NCI-H2029 treated with DMSO at 0.1 percent for 48 hours (cell line): ENCODE measurements around the gene FIS1.
"Not testable (repeated sequence)": the region's sequence is repeated elsewhere in the genome, so short reads cannot be mapped to it uniquely, and the experiment has no call there.

Source experiments
- DNase-seq: peaks from one replicate; lab custom pipeline; 2025; lab: John Stamatoyannopoulos, UW

Gene FIS1

DNA sequence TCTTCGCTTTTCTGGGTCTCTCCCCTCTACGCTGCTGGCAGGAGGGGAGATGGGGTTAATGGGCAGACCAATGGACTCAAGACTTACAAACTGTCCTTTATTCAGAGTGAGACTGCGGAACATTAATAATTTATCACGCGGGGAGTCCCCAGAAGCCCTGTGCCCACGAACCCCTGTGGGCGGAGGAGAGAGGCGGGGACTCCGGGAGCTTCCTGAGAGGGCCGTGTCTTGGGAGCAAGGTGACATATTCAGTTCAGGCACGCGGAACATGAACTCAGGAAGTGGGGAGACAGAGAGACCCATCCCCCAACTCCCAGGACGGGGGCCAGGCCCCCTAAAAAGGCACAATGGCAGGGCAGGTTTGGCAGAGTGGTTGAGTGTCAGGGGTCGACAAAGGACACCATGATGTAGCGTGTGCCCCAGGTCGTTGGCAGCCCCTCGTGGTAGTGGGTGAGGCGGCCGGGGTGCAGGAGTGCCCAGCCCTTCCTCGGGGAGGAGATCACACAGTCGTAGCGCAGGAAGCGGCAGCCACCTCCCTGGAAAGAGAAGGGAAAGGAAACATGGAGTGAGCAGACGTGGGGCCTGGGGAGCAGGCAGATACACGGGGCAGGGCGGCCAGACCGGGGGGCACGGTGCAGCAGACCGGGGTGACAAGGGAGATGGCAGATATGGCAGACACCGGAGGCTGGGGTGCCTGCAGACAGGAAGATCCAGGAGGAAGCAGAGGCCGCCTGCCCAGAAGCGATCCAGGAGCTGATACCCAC is 38.8 kb downstream of the FIS1 start:
- no peak for DNase-seq

DNA sequence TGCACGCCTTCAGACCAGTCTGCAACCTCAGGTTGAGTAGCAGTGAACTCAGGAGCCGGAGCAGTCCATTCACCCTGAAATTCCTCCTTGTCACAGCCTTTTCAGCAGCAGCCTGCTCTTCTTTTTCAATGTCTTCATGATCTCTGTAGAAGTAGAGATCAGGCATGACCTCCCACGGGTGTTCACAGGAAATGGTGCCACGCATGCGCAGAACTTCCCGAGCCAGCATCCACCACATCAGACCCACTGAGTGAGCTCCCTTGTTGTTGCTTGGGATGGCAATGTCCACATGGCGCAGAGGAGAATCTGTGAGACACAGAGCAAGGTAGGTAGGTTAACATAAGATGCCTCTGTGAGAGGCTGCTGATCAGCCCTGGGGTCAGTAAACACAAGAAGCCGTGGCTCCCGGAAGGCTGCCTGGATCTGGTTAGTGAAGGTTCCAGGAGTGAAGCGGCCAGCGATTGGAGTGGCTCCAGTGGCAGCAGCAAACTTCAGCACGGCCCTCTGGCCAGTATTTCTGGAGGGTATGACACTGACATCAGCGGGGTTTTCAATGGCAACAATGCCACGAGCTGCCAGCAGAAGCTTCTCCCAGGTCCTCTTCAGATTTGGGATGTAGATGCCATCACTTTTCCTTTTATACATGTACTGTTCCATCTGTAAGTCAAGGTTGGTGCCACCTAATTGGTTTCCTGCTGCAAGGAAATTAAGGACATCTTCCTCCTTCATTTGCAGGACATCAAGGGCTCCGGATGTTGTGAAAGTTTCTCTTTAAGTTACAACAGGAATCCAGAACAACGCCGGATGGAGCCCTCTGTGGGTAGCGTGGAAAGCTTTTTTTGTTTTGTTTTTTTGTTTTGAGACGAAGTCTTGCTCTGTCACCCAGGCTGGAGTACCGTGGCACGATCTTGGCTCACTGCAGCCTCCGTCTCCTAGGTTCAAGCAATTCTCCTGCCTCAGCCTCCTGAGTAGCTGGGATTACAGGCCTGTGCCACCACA is 40.8 kb downstream of the FIS1 start:
- DNase-seq: not testable (repeated sequence)

DNA sequence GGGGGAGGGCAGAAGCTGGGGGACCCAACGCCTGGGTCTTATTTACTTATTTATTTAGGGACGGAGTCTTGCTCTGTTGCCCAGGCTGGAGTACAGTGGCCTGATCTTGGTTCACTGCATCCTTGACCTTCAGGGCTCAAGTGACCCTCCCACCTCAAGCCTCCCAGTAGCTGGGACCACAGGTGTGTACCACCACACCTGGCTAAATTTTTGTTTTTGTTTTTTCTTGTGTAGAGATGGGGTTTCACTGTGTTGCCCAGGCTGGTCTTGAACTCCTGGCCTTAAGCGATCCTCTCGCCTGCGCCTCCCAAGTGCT is 42.3 kb downstream of the FIS1 start:
- no peak for DNase-seq

DNA sequence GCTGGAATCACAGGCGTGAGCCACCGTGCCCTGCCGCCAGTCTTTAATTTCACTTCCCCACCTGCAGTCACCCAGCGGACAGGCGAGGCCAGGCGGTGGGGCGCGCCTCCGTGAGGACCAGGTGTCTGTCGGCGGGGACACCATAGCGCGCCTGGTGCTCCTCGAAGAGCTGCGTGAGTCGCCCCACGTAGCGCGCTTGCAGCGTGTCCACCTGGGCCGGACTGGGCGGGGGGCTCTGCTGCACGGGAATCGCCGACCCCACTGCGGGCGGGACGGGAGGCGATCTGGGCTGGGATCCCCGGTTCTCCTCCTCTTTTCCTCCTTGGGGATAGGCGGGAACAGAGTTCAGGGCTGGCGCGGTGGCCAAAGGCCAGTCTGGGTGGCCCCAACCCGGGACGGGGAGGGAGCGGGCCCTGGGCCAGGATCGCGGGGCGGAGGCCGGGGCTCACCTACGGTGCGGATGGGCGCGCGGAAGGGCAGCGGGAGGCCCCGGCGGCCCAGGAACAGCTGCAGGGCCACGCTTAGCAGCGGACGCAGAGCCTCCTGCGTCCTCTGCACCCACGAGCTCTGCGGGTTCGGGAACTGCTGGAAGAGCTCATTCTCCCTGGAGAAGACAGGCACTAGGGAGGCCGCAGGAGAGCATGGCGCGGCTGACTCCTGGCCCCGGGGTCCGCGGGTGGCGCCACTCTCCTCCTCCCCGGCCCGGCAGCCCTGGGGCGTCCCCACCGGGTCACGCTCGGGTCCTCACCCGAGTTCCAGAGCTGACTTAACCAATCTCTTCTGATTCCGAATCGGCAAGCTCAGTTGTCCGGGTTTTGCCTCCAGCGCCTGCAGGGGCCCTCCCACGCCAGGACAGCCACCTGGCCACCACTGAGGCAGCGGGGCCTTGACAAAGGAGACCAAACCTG is 42.9 kb downstream of the FIS1 start:
- DNase-seq: no peak

DNA sequence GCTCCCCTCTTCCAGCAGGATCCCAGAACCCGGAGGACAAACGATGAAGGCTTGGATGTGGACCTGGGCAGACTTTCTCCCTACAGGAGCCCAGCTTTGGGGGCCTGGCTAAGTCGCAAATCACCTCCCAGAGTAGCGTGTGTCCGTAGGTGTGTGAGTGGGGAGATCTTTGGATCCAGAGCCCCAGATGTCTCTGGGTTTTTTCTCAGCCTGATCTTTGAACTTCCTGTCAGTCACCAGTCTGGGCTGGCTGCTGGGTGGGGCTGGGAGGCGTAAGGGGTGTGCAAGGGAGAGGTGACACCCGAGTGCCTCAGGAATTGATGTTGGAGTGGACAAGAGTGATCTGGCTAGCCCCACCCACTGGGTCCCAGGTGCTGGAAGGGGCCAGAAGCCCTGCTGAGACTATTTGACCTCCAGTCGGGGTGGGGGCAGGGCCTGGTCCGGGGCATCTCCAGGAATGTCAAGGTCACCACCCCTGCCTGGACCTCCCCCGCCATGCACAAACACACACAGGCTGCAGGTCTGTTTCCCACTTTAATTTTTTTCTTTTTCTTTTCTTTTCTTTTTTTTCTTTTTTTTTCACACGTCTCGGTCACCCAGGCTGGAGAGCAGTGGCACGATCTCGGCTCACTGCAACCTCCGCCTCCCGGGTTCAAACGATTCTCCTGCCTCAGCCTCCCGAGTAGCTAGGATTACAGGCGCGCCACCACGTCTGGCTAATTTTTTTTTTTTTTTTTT is 43.9 kb downstream of the FIS1 start, which contains the start of gene MOGAT3:
MOGAT3 (minus strand) TSS at position 175 of the 738 bp plus-strand sequence. CDS start 182 bp downstream, outside the sequence.
- no peak for DNase-seq

DNA sequence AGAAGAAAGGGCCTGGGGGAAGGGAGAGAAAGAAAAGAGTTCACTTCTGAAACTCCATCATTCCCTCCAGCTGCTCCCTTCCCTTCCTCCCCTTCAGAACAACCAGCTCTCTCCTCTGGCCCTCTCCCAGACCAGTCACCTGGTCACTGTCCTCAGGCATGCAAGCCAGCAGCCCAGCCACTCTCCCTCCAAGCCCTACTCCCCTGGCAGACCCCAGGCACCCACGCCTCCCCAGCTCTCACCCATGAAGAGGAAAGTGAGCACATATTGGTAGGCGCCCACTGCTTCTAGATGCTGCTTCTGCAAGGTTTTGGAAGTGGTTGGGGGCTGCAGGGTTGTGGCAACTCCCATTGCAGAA is 44.4 kb downstream of the FIS1 start:
- no peak for DNase-seq

DNA sequence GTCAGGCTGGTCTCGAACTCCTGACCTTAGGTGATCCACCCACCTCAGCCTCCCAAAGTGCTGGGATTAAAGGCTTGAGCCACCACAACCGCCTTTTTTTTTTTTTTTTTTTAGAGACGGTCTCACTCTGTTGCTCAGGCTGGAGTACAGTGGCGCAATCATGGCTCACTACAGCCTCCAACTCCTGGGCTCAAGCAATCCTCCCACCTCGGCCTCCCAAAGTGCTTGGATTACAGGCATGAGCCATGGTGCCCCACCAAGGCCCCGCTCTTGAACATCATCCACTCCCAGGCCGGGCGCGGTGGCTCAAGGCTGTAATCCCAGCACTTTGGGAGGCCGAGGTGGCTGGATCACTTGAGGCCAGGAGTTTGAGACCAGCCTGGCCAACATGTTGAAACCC is 45.4 kb downstream of the FIS1 start:
- not testable (repeated sequence) for DNase-seq

DNA sequence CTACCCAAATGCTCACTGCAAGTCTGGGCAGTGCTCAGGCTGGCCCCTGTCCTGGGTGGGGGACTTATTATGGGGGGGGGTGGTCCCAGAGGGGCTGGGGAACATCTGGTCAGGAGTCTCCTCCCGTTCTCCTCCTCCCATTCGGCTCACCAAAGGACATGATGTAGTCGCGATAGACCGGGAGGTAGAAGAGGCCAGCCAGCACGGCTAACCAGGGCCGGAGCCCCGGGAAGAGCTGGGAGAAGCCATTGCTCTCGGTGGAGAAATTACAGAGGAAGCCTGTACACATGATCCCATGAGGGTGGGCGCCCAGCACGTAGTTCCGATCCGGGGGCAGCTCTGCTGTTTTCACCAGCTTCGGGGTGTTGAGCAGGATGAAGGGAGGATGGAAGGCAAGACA is 46.4 kb downstream of the FIS1 start:
- DNase-seq: no peak

DNA sequence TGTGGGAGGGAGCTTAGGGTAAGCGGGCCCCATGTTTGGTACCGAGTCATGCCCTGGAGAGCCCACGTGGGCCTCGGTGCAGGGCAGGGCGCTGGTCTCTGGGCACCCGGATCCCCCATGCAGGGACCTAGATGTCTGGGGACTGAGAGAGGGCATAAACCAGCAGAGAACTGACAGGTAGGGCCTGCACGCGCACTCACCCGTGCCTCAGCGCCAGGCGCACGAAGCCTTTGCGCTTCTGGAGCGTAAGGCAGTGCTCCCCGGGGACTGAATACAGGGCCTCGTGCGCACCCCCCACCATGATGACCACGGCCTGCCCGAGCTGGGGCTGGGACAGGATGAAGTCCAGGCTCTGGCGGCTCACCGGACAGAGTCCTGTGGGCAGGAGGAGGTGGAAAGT is 46.9 kb downstream of the FIS1 start:
- no peak for DNase-seq

DNA sequence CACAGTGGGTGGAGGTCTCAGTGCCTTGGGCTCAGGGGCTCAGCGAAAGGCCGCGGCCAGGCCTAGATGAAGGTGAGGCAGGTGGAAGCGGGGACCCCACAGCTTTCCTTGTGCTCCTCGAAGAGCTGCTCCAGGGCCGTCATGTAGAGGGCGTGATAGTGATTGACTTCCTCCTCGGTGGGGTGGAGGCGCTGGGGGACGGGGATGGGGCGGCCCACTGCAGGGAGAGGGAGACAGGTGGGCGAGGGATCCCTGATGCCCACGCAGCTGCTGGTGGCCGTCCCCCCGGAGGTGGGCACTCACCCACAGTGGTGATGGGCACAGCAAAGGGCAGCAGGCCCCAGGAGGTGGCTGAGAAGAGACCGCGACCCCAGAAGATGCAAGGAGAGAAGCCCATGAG is 49.0 kb downstream of the FIS1 start:
- no peak for DNase-seq
